ENCODE measurements around the gene SRSF12.

Gene SRSF12
- total RNA-seq: 0.08 to 1.3 (median 0.48) reads per million in 17 experiments

DNA sequence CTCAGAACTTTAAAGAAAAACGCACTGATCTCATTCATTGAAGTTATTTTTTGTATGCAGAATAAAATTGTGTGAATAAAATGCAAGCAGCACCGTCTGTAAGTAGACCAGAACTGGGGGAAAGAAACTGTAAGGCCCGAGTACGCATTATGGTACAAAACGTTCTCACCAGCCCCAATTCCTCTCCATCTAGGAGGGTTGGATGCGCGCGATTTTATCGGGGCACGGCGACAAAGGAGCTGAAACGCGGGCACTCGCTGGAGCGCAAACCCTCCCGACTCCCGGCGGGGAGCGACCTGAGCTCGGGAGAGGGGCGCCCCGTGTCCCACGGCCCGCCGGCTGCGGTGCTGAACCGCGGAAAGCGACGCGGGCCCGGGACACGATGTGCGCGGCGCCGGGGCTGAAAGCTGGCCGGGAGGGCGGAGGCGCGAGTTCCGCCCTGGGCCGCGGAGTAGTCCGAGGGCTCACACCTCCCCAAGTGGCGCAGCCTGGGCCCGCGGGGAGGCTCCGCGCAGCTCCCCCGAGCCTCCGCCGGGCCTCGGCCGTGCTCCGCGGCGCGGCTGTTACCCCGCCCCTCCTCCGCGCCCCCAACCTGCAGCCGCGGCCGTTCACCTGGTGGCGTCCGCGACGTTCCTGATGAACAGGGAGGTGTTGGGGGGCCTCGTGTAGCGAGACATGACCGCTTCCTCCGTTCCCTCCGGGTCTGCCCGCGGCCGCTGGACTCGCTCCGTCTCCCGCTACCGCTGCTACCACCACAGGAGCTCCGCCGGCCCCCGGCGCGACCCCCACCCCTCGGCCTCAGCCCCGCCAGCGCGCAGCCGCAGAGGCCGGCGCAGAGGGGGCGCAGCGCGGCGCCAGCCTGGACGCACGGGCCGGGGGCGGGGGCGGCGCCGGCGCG is at the start of gene SRSF12:
Gene SRSF12 (minus strand): TSS at position 861 of the 898 bp plus-strand sequence. CDS start 184 bp downstream, at position 677.
- peak; percentile 51 to 84 (median 67) for DNase-seq

DNA sequence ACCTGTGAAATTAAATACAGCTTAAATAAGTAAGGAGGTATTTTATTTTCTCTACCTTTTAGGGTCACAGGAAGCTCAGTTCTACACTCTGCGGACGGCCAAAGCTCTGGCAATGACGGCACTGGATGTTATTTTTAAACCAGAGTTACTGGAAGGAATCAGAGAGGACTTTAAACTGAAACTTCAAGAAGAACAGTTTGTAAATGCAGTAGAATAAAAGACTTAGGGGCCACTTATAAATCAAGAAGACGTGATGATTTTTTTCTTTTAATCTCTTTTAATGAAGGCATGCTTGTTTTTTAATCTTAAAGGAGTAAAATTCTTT is 44.1 kb upstream of the SRSF12 start:
- DNase-seq: no peak

DNA sequence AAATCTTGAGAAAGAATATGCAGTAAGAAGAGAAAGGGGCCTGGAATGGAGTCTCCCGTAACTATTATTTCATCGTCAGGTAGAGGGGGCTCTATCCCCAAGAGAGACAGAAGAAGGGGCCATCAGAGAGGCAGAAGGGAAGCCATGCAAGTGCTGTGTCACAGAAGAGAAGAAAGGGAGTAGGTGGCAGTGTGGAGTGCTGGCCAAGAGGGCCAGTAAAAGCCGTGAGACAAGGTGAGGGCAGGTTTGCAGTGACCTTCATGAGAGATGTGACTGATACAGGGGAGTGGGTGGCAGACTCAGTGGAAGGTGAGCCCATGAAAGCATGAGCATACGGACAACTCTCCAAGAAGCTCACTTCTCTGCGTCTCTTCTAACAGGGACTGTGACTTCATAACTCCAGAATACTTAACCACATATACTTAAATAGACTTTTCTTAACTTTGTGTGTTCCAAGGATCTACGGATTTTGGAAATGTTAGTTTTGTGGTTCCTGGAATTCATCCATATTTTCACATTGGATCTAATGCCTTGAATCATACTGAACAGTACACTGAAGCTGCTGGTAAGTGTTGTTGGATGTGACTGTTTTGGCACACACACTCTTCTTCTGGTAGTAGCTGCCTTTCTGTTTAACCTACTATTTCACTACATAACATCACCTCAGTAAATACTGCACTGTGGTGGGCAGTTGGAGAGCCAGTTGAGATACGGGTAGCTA is 43.6 kb upstream of the SRSF12 start:
- DNase-seq: no peak

DNA sequence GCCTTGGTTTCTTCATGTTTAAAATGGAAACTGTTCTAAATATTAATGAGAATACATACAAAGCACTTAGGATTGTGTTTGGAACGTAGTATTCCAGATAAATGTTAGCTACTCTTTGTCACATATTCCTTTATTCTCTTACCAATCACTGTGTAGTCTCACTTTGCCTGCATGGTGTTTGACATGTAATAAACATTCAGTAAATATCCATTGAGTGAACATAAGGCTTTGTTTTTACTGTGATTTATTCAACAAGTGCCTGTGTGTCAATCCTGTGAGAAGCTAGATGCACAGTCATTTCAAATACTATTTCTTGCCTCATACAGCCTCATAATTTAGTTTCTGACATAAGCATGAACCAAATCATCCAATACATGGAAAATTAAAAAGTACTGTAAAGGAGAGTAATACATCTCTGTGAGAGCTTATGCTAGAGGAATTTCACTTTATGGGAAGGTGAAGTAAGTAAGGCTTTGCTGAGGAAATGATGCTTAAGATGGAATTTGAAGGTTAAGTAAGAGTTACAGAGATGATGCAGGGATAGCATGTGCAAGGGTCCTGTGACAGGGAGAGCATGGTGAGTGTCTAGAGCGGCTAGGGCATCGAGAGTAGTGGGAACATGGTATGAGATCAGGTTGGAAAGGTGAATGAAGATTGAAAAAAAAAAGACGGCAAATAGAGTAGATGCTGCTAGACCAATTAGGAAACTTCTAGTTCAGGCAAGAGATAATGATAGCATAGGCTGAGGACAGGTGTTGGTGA is 42.6 kb upstream of the SRSF12 start:
- DNase-seq: no peak

DNA sequence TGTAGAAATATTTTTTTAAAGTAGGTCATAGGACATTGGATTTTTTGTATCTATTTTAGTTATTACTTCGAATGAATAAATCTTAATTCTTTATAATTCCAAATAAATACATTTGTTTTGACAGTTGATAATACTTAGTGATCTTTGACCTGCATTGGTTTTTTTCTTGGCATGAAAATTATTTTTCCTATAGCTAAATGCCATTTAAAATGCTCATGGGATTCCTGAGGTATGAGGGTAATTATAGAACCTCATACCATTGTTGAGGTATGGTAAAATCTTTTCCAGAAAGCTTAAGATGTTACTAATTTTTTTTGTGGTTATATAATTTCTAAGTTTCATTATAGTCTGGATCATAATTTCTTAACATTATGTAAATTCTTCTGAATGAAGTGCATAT is 36.3 kb upstream of the SRSF12 start:
- DNase-seq: no peak

DNA sequence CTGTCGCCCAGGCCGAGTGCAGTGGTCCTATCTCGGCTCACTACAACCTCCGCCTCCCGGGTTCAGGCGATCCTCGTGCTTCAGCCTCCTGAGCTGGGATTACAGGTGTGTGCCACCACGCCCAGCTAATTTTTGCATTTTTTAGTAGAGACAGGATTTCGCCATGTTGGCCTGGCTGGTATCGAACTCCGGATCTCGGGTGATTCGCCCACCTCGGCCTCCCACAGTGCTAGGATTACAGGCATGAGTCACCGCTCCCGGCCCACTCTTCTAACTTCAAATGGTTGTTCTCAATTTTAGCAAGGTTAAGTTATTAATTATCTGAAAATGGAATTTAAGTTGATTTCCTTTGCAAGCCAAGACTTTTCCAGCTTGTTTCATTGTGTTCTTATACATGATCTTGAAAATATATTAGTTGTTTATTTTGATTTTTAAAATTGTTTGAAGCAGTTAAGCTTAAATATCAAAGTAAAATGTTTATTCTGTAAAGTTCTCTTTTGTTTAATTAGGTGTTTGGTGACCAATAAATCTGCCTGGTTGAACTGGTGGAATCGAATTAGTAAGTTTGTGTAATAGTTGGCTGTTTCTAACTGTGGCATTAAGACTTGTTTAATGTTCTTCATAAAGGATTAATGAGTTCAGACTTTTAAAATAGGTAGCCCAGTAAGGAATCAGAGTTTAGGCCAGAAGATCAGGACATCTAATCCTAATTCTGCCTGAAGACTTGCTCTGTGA is 30.3 kb upstream of the SRSF12 start:
- peak in 3 of 4 experiments; percentile 22 to 43 (median 23) for DNase-seq

DNA sequence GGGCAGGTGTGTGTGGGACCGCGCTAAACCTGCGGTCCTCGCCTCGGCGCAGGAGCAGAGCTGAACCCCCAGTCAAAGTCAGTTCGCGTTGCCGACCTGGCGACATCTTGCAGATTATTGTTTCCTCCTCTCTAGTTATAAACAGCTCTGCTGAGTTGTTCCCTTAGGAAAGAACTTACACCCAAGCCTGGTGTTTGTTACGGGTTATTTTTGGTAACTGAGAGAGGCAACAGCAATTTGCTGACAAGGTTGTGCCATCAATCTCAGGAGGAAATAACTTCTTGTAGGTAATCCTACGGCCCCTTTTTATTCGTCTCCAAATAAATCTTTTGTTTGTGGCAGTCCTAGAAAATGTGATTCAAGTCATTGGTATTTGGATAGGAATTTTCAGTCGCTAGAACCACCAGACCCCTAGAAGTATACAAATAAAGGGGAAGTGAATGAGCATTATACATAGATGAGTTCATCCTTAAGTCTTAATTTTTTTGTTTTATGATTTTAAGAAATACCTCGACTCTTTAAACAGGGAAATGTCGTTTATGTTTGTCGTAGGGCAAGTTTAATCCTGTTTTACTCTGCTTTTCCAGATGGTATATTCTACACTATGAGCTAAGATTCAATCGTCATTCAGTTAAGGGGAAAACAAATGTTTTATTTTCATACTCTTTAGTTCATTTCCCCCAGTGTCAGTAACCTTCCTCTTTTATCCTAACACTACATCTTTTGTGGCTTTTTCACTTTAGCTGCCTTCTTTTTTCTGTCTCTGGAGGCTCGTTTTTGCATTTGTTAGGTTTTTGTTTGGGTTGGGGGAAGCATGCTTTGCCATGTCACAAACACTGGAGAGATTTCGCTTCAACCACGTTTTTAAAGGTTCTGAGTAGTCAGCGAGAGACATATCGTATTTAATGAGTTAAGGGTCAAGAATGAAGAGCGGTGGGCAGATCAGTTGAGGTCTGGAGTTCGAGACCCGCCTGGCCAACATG is 29.1 kb upstream of the SRSF12 start:
- peak; percentile 14 to 36 (median 26) for DNase-seq

DNA sequence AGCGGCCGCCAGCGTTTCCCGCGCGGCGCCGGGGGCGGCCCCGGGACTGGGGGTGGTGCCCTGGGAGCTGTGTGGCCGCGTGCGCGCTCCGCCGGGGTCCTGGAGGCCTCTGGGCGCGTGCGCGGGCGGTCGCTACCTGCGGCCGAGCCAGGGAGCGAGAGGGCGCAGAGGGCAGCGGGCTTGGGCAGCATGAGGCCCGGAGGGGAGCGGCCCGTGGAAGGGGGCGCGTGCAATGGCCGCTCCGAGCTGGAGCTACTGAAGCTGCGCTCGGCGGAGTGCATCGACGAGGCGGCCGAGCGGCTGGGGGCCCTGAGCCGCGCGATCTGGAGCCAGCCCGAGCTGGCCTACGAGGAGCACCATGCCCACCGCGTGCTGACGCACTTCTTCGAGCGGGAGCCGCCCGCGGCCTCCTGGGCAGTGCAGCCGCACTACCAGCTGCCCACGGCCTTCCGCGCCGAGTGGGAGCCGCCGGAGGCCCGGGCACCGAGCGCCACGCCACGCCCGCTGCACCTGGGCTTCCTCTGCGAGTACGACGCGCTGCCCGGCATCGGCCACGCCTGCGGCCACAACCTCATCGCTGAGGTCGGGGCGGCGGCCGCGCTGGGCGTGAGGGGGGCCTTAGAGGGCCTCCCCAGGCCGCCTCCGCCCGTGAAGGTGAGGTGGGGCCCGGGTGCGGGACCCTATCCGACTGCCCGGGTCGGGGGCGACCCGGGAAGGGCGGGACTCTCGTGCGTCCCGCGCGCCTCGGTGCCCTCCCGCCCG is 28.3 kb upstream of the SRSF12 start, which contains the start of gene PM20D2:
Gene PM20D2 (plus strand): TSS at position 100 of the 762 bp plus-strand sequence. CDS start 90 bp downstream, at position 190.
- DNase-seq: peak; percentile 49 to 73 (median 54)

DNA sequence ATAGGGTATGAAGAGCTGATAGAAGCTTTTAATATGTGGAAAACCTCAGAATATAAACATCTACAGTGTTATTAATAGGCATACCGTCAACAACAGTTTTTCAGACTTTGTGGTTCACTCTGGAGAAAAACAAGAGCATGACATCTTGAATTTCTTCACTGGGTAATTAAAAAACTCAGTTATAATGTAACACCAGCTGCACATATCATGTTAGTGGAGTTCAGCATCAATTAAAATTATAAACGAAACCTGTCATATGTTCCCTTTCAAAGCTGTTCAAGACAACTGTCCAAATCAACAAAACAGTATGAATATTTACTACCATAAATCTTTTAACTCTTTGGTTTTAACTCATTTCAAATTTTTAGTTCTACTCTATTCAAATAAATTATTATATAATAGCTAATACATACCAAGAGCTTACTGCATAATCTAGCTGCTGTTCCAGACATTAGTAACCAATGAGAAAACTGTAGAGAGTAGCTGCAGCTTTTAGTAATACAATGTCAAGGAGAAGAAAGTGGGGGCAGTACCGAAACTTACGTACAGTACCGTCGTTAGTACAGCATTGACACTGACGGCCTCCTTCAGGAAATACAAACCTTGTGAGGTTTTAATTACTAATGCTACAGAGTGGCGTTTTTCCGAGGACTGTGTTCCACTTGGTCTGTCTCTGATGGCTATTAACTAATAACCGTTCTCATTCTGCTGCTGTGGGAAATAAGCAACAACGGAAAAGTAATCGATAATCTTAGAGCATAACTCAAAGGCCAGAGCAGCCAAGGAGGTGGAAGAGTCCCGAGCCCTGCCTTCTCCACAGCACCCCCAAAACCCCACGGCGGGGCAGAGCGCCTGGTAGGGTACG is 27.5 kb upstream of the SRSF12 start:
- peak; percentile 19 to 31 (median 26) for DNase-seq

DNA sequence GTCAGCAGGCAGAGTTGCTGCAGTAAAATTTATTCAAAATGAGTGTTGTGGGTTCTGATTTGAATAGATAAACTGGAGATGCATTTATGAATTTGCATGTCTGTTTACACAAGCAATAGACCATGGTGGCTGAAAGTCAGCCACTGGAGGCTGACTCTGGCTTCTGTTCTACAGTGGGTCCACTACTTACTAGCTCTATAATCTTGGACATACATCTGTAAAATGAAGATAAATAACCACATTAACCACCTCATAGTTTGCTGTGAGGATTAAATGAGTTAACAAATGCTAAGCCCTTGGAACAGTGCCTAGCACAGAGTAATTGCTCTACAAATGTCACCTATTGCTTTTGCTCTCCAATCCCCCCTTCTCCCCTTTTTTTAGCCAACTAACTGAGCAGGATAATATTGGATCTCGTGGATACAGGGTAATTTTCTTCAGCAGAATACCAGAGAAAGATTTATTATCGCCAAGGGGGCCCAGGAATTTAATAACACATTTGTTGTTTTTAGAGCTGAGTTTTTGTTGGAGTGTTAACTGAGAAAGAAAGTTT is 26.6 kb upstream of the SRSF12 start:
- no peak for DNase-seq

DNA sequence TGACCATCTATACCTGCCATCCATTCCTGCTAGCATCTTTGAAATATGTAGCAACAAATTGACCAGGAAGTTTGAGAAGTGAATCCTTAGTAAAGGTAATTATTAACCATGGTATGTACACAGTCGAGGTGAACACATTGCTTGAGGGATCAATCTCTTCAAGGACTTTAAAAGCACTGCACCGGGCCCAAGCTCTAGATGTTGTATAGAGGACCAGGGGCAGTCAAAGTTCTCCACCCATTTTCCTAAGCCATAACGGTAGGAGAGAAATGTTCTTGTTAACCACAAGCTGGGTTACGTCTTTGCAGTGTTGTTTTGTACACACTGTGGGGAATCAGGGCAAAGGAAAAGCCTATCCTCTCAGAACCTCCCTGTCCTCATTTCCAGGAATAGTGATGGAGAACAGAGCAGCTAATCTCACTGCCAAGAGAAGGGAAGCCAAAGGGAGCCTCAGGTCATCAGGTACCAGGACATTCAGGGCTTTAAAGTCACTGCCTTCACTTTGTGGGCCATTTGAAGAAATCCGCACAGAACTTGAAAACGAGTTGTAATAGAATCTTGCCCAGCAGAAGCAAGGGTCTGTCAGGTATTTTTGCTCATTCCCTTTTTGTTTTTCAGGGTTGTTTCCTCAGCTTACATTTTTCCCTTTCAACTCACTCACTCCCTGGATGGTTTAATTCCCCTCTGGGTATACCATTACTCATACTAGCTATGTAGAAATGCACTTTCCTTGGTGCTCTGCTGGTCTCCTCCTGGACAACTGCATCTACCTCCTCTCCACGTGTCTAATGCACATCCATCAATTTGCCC is 22.7 kb upstream of the SRSF12 start:
- no peak for DNase-seq

DNA sequence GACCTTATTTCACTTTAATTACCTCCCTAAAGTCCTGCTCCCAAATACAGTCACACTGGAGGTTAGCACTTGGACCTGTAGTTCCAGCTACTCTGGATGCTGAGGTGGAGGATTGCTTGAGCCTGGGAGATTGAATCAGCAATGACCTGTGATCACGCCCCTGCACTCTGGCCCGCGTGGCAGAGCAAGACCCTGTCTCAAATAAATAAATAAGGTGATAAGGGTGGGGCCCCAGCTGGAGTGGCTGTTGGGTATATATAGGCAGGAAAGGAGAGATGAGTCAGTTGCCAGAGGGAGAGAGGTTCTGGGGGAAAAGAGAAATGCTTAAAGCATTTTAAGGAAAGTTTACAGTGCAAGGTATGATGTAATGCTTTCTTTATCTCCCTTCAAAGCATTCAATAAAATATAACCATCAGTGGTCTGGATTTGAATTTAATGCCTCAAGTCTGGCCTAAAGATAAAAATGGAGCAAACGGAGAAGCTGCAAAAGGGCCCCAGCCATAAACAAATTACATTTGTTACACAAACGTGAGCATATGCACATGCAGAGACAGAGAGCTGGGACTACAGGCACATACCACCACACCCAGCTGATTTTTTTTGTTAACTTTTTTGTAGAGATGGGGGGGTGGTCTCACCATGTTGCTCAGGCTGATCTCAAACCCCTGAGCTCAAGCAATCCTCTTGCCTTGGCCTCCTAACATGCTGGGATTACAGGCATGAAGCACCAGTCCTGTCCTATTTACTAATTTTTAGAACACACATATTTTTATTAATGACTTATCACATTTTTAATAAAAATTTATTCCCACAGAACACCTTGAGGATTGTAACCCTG is 21.9 kb upstream of the SRSF12 start:
- DNase-seq: no peak

DNA sequence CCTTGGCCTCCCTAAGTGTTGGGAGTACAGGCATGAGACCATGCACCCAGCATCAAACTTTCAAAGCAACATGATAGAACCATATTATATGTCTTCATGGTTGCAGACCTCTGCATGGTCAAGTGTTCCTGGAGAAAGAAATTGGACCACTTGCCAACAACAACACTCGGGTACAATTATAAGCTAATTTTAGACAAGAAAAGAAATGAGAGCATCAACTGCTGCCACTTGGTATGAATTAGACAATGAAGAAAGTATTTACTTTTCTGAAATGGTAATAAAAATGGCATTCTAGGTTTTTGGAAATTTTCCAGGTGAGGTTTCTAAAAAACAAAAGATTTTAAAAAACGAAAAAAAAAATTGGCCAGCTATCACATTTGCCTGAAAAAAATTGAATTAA is 20.3 kb upstream of the SRSF12 start:
- DNase-seq: no peak

DNA sequence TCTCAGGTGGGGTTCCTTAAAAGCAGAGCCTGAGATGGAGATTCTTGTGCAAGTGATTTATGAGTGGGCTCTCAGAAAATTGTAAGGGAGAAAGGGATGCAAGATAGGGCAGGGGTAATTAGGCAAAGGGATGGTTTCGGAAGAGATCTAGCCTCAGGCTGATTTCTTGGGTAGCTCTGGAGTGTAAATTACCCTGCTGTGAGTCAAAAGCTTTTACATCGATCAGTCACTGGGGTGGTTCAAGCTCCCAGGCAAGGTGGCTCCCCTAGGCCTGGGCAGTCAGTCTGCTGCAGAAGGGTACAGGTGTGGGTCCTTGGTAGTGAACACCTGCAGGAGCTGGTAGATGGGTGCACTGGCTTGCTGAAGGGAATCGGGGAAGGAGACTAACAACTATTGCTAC is 16.9 kb upstream of the SRSF12 start:
- DNase-seq: no peak

DNA sequence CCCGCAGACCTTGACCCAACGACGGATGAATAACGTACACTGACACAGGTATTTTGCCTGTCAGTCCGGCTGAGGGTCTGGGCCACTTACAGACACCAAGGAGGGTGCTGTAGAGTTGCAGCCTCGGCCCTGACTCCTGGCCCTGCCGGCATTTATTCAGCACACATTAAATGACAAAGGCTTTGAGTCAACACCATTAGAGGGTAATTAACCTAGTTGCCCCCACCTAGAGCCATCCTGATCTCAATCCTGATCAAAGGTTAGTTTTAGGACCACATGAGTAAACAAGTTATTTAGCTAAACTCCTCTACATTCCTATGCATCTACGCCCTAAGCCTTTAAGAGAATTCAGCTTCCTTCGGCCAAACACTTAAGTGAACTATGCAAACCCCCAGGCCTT is 16.1 kb upstream of the SRSF12 start:
- no peak for DNase-seq

DNA sequence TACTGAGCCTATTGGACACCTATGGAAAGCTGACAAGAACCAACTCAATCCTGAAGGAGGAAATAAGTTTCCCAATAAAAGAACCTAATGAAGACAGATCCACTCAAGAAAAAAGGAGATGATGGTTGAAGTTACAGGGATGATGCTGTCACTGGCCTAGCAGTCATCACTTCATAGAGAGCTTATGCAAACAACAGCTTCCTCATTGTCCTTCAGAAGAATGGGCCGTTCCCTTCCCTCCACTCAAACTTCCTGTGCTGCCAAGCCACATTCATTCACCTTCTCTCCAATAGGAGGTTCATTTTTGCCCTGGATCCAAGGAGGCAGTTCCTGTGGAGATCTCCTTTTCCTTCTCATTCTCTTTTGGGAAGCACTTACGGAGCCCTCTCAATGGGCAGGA is 14.2 kb upstream of the SRSF12 start:
- peak; percentile 36 to 74 (median 60) for DNase-seq

DNA sequence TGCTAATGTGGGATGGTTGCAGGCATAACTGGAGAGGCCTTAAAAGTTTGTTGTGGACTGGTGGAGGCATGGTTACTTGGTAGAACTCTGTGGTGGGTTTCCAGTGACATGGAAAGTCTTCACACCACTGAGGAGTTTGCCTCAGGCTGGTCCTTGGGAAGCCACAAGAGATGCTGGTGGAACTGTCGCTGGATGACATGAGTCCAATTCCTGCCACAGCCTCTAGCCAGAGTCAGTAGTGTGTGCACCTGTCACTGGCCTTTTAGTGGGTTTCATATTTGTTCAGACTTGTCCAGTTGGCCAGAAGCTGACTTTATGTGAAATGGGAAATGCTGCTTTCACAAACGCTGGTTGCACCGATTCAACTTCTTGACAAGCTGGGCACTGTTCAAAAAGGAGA is 13.7 kb upstream of the SRSF12 start:
- no peak for DNase-seq

Measured in suppressor macrophage (primary cell).